Lung microvascular endothelial cell (primary cell): Measurements from ENCODE around the gene CNTNAP2. TPM values are rescaled to one million over a fixed set of nuclear protein-coding genes. Genes with fewer than 3 reads are reported as not detected.
"Not testable (repeated sequence)": the region's sequence is repeated elsewhere in the genome, so short reads cannot be mapped to it uniquely, and the experiment has no call there.

ENCODE experiments used
- DNase-seq, 2 donors: peaks; one replicate each; pipeline versions ENCODE4 v3.0.0 to v3.0.0-alpha.2; 2010; ENCODE audit warnings: low read depth in 2 of 2
- total RNA-seq: library from RNA; depleted of rRNA; stranded (reverse); fragments of >200 nt; gene quantifications from 2 replicates; pipeline ENCODE4 v1.2.1, GENCODE V29; 2014

CNTNAP2 gene
- total RNA-seq, 1 donor from 2014 or later = under 0.01 TPM

- no peak for DNase-seq
Observed at GRCh38 chr7:148330822-148331221, 2214.2 kb downstream of the CNTNAP2 start.

DNA sequence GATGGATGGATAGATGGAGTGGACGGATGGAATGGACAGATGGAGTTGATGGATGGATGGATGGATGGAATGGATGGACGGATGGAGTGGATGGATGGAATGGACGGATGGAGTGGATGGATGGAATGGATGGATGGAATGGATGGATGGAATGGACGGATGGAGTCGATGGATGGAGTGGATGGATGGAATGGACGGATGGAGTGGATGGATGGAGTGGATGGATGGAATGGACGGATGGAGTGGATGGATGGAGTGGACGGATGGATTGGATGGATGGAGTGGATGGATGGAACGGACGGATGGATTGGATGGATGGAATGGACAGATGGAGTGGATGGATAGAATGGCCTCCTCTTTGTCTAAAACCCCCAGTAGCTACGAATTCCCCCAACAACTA lies 2214.9 kb downstream of the CNTNAP2 start:
- not testable (repeated sequence) for DNase-seq

GRCh38 chr7:148332191-148333186 lies 2215.9 kb downstream of the CNTNAP2 start:
- DNase-seq = no peak

DNA sequence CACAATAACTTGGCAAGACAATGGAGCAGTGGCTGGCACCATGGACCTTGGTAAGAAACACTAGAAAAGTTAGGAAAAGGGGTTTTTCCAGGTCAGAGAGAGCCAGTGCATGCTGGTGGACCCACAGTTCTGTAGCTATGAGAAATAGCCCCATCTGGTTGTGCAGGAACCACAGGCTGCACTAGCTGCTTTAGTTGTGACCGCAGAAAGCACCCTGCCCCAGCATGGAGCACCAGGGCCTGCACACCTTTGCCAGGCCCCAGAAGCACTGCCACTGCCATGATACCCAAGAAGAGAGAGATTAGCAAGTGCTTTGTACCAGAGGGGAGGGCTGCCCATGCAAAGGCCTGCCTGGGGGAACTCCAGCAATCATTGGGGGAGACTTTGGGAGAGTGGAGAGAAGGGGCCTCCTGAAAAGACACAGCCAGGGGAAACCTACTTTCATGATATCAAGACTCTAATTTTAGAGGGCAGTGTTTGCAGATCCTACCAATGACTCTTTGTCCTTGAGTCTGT lies 2217.9 kb downstream of the CNTNAP2 start:
- DNase-seq = no peak

- peak in 1 of 2 donors; percentile 24 for DNase-seq
Observed at GRCh38 chr7:148334959-148335577, 2218.5 kb downstream of the CNTNAP2 start.

GRCh38 chr7:148335790-148336189 lies 2219.2 kb downstream of the CNTNAP2 start:
- no peak for DNase-seq

DNA sequence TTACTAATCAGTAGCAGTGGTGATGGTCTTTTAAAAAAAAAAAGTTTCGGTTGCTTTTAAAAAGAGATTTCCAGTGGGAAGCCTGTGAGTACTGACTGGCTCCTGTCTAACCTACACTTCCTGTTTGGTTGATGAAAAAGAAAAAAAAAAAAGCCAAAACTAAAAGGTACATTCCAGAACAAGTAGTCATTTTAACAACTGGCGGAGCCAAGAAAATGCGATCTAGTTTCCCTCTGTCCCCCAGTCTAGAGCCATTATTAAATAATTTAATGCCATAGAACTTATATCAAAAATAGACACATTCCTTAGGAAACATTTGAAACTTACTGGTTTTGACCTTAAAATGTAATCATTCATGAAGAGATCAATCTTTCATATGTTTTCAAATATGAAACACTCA lies 2219.8 kb downstream of the CNTNAP2 start:
- no peak for DNase-seq

- no peak for DNase-seq
Observed at GRCh38 chr7:148337246-148337965, 2220.8 kb downstream of the CNTNAP2 start.

- DNase-seq = no peak
Observed at GRCh38 chr7:148337995-148338747, 2221.6 kb downstream of the CNTNAP2 start.

GRCh38 chr7:148340438-148341280 lies 2224.1 kb downstream of the CNTNAP2 start:
- no peak for DNase-seq

- no peak for DNase-seq
Observed at GRCh38 chr7:148344406-148344805, 2227.8 kb downstream of the CNTNAP2 start.

- DNase-seq = no peak
Observed at GRCh38 chr7:148347981-148348380, 2231.4 kb downstream of the CNTNAP2 start.

- DNase-seq = no peak
Observed at GRCh38 chr7:148348466-148348865, 2231.9 kb downstream of the CNTNAP2 start.

DNA sequence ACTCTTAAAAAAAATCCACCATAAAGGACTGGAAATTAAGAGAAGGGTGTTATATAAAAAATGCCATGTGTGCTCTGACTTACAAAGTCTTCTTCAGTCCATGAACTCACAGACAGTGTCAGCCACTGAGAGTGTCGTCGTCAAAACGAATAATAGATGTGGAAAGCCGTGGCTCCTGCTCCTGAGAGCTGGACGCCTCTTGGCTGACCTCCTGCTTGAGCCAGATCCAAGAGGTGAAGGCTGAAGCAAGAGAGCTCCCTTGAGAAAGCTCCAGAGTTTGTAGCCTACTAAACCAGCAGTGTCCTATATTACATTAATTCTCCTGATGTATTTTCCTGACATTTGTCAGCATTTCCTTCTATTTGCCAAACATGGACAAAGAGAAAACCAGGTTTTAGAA lies 2239.7 kb downstream of the CNTNAP2 start:
- DNase-seq = no peak

GRCh38 chr7:148362541-148362940 lies 2245.9 kb downstream of the CNTNAP2 start:
- DNase-seq = no peak

DNA sequence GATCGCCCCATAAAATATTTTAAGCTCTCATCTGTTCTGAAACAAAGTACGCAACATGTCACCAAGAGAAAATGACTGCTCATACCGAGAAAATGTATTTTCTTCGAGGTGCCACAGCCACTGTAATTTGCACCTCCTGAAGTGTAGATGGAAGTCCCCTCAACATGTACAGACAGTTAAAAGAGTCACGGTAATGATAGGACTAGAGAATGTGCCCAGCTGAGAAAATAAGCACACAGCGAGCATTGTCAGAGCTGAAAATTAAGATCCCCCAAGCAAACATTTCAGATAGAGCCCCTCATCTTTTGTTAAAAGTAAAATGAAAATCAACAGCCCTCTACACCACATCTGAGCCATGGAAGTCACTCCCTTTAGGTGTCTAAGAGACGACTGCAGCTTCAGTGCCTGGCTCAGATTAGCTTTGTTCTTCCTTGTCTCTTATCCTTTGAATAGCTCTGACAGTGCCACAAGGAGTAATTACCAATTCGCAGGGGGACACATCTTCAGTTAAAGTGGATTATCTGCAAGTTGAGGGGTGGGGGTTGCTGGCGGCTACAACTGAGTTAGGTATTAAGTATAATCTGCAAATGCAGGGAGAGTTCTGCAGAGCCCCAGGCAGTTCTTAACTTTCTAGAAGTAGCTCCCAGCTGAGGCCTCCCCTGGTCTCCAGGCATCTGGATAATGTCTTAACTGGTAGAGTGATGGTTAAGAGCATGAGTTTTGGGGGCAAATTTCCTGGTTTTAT lies 2251.3 kb downstream of the CNTNAP2 start:
- DNase-seq = no peak

GRCh38 chr7:148368562-148368961 lies 2252.0 kb downstream of the CNTNAP2 start:
- no peak for DNase-seq

DNA sequence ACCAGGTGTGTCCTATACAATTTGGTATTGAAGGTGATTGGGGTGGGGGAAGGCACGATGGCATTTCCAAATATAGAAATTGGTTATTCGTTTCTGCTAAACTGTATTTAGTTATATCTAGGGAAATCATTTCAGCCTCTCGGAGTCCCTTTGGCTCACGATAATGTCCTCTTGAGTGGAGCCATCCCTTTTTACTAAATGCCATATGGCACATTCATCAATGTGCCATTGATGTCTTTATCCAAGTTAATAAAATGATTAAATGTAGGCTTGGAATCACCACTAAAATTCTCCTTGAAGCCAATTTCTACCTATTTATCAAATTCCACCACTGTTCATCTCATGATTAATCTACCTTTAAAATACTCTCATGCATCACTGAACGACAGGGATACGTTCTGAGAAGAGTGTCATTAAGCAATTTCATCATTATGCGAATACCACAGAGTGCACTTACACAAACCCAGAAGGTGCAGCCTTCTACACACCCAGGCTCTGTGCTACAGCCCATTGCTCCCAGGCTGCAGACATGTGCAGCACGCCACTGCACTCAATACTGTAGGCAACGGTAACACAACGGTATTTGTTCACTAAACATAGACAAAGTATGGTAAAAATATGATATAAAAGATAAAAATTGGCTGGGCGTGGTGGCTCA lies 2254.8 kb downstream of the CNTNAP2 start:
- no peak for DNase-seq
